ENCODE measurements around the gene SNAPC4.
"Not testable (repeated sequence)": the region's sequence is repeated elsewhere in the genome, so short reads cannot be mapped to it uniquely, and the experiment has no call there.

SNAPC4 gene

DNA sequence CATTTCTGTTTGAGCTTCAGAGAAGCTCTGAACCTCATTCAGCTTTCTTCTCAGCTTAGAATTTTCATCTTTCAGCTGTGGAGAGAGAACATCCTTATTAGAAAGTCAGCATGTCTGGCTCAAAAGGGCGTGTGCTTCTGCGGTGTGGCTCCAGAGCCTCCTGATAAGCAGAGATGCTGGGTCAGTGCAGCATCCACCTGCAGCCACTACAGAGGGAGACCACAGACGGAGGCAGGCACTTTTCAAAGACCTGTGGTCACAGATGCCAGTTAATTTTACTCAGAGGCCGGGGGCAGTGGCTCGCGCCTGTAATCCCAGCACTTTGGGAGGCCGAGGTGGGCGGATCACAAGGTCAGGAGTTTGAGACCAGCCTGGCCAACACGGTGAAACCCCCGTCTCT, 5.9 kb upstream of the SNAPC4 start:
- not testable (repeated sequence) for DNase-seq

DNA sequence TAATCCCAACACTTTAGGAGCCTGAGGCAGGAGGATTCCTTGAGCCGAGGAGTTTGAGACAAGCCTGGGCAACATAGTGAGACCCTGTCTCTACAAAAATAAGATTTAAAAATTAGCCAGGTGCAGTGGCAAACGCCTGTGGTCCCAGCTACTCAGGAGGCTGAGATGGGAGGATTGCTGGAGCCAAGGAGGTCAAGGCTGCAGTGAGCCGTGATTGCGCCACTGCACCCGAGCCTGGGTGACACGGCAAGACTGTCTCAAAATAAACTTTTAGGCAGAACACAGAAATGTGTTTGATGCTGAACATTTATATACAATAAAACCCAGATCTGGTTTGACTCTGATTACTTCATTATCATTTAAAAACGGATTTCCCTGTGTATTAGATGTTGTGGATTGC, 5.5 kb upstream of the SNAPC4 start:
- DNase-seq, result no peak

DNA sequence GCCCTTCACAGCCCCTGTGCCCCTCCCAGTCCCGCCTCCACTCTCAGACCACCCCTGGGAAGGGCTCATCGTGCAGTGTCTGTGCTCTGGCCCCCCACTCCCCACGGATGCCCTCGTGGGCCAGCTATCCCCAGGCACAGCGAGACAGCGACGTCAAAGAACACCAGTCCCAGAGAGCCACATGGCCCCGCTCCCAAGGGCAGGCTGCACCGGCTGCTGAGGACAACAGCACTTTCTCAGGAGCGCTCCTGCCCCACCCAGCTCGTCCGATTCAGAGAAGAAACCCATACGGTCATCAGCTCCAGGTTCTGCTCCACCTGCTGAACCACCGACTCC, 4.8 kb upstream of the SNAPC4 start:
- no peak for DNase-seq

DNA sequence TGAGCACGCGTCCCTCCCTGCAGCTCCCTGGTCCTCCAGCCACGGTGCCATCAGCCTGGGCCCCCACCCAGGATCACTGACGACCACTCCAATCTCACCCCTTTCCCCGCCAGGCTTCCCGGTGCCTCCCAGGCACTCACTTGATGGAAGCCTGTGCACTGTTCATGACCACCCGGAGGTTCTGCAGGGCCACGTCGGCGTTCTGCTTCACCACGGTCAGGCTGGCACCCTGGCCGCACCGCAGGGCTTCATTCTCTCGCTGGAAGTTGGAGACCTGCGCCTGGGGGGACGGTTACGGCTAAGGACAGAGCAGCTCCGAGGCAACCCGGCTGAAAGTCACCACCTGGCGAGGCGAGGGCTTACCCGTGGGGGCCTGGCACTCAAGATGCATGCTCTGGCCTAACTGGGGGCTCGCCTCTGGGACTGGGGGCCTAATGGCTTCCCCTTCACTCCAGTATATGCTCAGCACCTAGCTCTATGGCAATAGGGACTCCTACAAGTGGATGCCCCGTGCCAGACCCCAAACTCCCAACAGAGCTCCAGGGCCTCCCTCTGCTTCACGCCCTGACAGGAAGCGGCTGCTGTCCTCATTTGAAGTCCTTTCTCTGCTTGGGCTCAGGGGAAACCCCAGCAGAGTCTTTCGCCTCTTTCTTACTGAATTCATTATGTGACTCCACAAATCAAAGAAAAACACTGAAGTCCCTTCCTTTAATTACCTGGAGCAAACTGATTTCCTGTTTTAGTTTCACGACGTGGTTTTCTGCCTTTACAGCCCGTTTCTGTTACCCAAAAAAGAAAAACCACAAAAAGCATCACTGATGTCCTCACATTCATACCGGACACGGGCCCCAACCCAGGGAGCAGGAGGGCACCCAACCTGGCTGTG, 4.2 kb upstream of the SNAPC4 start:
- no peak for DNase-seq

DNA sequence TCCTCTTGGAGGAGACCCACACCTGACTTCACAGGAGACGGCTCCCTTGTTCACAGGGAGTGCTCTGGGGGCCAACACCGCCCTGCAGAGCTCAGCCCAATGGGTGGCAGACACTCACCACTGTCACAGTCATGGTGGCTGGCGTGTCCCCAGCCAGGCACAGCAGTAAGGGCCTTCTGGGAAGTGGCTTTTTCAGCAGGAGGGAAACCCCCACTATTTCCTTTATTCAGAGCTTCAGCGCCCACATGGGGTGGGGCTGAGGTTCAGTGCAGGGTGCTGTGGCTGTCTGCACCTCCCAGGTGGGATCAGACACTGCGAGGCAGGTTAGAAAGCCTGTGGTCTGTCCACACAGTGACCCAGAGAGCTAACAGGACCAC, 3.6 kb upstream of the SNAPC4 start:
- no peak for DNase-seq

DNA sequence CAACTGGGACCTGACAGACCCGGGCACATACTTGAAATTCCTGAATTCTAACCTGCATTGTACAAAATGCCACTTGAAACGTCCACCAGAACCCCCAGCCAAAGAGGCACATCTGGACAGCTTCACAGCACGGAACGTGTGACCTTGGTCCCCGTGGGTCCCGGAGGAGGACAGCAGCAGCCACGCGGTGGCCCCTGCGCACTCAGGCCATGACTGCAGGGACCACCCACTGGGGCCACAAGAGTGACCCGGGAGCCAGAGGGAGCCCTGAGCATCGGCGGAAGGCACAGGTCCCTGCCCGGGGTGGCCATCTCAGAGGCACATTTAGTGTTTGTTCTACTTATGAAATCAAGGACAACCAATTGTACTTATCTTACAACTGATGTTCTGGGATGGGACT, 2.1 kb upstream of the SNAPC4 start:
- no peak for DNase-seq

DNA sequence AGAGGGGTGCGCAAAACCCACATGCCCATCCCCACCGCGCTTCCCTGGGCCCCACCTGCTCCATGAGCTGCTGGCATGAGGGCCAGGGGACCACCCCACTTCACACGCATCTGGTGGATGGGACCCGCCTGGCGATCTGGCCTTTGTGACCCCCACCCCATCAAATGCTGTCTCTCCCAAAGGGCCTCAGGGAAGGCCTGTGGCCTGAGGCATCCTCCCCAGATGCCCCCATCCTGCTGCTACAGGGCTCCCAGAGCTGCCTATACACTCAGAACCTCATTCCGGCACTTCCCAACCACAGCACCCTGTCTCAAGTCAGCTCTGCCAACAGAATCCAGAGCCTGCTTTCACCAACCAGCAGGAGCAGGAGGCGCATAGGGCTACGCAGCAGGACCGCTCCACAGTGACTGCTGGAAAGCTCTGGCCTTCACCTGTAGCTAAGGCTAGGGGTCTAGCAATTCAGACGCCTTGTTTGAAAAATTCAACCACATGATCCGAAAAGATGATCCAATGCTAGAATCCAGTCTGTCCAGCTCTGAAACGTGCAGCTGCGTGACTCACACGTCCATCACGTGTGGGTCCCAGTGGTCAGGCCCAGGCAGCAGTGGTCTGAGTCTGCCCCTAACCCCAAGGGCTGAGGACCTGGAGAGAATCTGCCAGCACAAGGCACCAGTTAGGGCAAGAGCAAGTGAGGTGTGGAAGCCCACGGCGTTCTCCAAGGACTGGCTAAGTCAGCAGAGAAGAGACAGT, 1.4 kb upstream of the SNAPC4 start:
- DNase-seq, result no peak

DNA sequence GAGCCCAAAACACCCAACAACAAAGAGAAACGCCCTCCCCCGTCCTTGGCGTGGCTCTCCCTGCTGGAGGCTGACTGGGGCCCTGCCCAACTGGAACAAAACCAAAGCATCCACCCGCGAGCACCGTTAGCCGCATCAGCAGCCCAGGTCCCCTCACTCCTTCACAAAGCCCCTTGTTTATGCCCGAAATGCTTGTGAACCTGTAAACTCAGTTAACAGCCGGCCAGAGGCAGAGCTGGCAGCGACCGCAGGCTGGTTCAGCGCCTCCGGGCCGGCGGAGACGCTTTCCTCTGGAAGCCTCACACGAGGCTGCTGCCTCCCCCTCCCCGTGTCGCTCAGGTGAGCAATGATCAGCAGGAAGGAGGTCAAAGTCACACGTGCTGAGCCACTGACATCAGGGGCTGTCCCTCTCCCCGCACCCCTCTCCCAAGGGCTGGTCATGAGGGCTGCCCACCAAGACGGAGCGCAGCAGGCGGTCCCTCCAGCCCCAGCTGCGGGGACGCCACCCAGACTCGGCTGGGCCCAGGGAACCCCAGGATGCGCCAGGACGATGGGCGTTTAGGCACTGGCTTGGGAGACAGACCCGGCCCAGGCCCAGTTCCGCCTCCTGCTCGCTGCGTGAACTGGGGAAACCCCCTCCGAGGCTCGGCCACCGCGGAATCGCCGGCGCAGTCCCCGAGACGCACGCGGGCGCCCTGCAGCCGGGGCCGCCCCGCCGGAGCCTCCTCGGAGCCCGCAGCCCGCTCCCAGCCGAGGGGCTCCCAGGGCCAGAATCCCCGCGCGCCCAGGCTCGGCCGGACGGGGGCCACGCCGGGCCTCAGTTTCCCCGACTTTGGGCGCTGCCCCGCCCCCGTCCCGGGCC, 563 bp downstream of the SNAPC4 start:
- DNase-seq, result peak; percentile 21

DNA sequence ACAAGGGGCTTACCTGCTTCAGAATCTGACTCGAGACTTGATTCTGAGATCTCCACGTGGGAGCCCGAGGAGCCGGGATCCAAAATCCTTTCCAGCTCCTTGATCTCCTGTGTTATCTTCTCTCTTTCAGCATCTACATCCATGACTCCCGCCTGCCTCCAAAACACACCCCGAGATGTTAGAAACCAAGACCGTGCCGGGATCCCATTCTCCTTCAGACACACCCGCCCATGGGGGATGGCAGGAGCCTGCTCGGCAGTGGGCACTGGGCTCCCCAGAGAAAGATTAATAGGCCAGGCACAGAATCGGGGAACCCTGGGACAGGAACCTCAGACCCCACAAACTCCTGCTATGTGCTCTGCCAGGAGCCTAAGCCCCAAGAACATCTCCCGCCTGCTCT, 1.7 kb downstream of the SNAPC4 start:
- DNase-seq, result no peak

DNA sequence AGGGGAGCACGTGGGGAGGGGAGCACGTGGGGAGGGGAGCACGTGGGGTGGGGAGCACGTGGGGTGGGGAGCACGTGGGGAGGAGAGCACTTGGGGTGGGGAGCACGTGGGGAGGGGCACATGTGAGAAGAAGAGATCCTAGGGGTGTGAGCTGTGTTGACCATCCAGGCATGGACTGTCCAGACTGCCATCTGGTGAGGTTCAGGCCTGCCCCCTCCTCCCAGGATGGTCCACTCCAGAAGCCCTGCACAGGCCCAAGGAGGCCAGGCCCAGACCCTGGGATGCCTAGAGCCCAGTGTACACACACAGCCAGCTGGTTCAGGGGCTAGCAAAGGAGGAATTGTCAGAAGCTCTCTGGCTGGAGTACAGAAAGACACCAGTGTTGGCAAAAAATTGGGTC, 2.3 kb downstream of the SNAPC4 start:
- DNase-seq, result no peak

DNA sequence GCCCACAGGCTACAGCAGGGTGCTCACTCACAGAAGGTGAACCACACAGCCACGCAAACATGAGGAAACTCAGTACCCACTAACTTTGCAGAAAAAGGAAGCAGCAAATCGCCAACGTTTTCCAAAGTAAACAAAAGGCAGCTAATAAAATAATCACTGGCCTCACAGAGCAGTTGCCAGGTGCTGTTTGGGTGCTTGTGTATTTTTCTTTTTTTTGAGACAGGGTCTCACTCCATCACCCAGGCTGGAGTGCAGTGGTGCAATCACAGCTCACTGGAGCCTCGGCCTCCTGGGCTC, 3.8 kb downstream of the SNAPC4 start:
- DNase-seq, result no peak

DNA sequence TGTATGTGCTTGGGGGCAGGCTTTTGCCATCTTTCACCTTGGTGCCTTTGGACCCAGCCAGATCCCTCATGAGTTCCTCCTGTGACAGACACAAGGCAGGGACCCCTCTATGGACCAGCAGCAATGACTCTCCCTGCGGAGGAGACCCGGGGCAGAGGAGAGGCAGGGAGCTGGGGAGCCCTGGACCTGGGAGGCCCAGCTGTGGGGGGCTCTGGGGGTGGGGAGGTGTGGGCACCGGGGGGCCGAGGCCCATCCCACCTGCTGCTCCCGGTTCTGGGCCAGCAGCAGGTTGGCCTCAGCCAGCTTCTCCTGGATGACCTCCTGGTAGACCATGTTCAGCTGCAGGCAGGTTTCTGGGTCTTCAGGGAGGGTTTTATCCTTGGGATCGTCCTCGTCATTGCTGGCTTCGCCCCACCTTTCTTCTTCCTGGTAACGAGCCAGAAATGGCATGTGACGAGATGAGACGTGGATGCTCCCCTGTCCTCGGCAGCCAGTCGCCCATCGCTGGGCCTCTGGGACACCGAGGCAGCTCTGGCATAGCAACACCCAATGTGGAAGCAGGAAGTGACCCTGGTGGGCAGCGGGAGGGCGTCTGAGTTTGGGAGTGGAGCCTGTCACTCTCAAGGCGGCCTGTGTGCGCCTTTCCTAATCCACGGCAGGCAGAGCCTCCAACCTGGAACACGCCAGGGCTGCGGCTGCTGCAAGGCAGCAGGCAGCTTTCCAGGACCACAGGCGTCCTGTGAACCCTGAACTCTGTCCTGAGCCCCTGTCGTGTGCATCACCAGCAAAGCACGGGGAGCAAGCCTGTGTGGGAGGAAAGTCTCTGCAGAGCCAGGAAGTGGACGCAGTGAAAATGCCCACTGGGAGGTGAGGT, 4.4 kb downstream of the SNAPC4 start:
- no peak for DNase-seq

DNA sequence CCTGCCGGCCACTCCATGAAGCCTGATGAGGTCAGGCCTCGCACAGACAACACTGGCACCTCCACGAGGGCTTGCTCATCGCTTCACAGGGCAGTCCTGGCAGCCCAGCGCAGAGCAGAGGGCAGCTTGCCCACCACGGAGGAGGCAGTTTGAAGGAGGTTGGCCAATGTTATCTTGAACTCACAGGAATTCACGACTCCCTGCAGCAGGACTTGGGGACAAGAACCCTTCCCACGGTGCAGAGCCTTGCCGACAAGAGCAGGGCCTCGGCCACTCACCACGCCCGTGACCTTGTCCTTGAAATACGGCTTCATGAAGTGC, 5.0 kb downstream of the SNAPC4 start:
- no peak for DNase-seq

DNA sequence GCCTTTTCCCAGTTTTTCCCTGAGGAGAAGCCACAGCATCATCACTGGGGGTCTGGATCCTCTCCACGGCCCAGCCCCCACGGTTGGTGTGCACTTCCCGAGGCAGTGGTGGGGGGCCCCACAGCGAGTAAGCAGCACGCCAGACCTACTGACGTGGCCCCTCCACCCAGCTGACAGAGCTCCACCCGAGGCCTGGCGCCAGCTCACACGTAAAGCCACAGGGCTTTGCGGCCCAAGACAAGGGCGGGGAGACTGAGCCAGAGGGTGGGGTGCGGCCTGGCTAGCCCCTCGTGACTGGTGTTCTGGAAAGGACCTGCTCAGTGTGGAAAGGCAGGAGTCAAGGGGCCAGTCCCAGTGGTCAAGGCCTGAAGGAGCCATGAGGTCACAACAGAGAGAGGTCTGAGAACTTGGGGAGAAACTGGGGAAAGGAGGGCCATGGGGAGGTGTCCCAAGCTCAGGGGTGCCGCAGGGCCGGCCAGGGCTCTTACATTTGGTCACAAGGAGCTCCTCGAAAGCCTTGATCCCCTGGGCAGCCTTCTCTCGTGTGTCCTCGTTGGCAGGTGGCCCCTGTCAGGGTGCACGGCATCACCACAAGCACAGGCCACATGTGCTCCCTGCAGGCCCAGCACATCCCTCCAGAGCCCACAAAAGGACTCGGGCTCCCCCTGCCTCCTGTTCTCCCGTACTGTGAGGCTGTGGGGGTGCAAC, 5.5 kb downstream of the SNAPC4 start:
- DNase-seq, result no peak

DNA sequence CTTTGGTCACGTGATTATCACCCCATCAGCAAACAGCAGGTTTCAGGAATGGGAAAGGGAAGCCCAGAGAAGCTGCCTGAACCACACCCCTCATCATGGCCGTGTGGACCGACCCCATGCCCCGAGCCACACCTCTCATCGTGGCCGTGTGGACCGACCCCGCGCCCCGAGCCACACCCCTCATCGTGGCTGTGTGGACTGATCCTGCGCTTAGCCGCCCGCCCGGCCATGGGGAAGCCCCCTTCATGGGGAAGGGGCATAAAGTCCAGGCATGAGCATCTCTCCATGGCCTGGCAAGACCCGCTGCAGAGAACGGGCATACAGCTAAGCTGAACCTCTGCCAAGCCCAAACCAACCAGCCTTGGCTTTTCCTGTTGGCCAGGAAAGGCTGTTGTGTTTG, 6.4 kb downstream of the SNAPC4 start:
- no peak for DNase-seq

DNA sequence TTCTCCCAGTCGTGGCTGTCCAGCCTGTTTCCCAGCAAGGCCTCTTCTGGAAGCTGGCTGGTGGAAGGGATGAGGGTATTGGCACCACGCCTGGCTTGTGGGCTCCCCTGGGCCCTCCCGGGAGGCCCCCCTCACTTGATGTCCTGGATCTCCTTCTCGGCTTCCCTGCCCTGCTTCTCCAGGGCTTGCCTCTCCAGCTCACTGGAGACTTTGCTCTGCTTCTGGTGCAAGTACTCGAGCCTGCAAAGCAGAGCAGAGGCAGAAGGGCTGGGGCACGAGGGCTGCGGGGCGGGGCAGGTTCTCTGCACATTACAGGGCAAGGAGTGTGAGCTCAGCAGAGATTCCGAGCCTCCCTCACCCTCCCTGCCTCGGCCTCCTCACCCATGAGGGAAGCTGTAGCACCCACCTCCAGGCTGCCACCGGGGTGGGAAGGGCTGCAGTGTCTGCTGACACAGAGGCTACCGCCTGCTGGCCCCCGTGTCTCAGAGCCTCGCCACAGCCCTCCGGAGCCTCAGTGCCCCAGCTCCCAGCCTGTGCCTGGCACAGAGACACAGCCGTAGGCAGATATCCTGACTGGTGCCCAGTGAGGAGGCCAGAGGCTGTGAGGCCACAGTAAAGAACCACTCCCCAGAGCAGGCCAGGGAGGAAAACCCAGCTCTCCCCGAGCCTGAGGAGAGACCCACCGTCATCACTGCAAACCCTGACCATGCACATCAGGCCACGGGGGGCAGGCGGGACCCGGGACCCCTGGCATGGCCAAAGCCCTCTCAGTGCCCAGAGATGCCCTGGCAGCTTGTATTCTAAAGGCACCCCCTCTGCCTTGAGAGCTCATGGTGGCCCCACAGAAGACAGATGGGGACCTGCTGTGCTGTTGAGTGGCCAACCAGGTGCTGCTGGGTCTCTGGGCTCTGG, 7.2 kb downstream of the SNAPC4 start:
- no peak for DNase-seq

DNA sequence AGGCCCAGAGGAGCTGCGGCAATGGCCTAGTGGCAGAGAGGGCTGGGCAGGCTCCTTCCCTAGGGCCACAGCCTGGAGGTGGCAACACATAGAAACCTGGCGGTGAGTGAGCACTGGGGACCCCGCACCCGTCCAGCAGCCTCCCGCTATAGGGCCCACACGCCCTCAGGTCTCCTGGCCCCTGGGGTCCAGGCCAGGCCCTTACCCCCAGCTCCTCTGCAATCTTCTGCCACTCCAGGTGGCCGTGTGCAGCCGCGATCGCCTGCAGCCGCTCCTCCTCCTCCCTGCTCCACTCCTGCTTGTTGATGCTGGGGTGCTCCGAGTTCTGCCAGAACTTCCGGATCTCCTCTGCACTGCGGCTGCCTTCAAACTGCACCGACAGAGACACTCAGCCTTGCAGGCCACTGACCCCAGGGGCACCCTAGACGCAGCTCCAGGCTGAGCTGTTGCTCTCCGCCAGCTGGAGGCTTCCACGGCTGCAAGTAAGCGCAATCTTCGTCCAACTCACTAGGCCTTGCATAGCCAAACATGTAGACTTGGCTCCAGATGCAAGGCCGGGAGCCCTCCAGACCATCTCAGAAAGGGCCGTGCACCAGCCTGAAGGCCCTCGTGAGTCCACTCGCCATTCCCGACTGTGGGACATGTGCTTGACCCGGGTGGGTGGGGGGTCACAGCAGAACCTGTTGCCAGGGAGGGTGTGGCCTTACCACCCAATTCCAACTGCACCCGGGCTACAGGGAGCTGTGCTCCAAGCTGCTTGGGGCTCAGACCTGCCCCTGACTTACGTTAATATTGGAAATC, 8.0 kb downstream of the SNAPC4 start:
- no peak for DNase-seq

DNA sequence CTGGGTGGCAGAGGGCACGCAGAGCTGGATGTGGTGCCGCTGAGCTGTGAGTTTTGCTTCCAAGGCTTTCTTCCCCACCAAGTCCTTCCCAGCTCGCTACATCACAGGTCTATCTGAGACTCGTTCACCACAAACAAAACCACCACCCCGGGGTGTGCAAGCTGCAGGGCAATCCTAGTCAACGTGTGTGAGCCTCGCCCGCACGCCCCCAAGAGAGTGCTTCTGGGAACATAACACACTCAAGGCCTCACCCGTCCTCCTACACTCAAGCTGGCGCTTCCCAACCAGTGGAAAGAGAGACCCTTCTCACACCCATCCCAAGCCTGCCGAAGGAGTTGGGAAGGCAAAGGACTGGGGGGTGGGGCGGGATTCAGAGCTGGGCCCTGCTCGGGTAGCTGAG, 10.6 kb downstream of the SNAPC4 start:
- DNase-seq, result no peak

DNA sequence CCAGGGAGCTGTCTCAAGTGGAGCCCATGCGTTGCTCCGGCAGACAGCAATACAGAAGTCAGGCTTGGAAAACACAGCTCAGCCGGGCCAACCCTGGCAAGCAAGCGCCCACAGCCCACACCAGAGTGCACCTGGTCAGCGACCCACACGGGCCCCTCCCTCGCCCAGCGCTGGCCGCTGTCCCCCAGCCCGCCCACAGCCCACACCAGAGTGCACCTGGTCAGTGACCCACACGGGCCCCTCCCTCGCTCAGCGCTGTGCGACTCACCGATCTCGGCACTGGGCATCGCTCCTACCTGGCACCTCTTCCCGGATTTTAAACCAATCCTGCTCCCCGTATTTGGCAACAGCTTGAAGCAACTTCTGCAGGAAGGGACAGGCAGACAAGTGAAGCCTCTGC, 12.8 kb downstream of the SNAPC4 start:
- no peak for DNase-seq

DNA sequence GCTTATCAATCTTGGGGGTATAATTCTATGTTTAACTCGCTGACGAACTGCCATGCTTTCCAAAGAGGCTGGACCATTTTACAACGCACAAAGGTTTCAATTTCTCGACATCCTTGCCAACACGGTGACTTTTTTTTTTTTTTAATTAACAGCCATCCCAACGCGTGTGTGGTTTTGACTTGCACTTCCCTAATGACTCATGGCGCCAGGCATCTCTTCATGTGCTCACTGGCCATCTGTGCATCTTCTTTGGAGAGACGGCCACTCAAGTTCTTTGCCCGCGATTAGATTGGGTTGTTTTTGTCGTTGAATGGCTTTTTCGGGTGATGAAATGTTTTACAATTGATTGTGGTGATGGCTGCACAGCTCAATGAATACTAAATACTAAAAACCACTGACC, 14.0 kb downstream of the SNAPC4 start:
- DNase-seq, result no peak
